Measurements from ENCODE around the gene USP17L21. TPM values are rescaled to one million over a fixed set of nuclear protein-coding genes. Genes with fewer than 3 reads are reported as not detected.
A peak's percentile ranks its signal among the peaks of the same experiment; 100 is the strongest.
"Not testable (repeated sequence)": the region's sequence is repeated elsewhere in the genome, so short reads cannot be mapped to it uniquely, and the experiment has no call there.

USP17L21 gene, protein sequence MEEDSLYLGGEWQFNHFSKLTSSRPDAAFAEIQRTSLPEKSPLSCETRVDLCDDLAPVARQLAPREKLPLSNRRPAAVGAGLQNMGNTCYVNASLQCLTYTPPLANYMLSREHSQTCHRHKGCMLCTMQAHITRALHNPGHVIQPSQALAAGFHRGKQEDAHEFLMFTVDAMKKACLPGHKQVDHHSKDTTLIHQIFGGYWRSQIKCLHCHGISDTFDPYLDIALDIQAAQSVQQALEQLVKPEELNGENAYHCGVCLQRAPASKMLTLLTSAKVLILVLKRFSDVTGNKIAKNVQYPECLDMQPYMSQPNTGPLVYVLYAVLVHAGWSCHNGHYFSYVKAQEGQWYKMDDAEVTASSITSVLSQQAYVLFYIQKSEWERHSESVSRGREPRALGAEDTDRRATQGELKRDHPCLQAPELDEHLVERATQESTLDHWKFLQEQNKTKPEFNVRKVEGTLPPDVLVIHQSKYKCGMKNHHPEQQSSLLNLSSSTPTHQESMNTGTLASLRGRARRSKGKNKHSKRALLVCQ
- total RNA-seq: not detected

DNA sequence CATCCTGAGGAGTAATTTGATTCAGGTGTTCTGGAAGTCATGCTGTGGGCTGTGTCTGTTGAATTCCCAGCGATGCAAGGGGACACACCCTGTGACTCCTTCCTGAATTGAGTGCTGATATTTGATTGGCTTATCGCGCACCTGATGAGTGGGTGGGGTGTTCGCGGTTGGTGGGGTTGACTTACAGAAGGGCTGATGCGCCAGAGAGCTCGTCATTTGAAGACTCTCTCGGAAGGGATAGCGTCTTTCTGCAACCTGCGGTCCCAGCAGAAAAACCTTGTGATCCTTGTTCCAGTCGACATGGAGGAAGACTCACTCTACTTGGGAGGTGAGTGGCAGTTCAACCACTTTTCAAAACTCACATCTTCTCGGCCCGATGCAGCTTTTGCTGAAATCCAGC is at the start of gene USP17L21:
Gene USP17L21, plus strand, starts transcription at position 301 of the 400 bp plus-strand sequence. Its CDS starts 0 bp downstream, at position 301.
- H3K4me3 ChIP-seq; intact Hi-C loops (cut with DNase I); H3K4me1 ChIP-seq; H3K36me3 ChIP-seq; H3K9ac ChIP-seq (ENCODE audit: low read depth in 2 of 2, low read length in 2 of 2); H3K27me3 ChIP-seq; H3K27ac ChIP-seq; DNase-seq; H3K9me3 ChIP-seq: not testable (repeated sequence)

DNA sequence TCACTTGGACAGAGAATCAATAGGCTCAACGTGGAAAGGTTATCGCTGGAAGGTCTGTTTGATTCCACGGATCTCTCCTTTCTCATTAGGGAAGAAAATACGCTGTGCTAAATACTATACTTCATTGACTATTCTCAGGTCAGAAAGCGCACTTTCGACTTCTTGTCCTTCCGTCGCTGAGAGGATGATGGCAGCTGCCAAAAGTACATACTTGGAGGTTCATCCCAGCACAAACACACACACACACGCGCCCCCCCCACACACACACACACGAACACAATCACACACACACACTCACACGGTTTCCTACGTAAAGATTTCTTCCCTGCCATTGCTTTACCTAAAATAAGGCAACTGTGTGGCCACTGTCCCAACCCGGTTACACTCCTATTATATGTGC is 48.0 kb upstream of the USP17L21 start:
- H3K4me3 ChIP-seq; H3K36me3 ChIP-seq; H3K9me3 ChIP-seq; DNase-seq; H3K27ac ChIP-seq; intact Hi-C loops (cut with DNase I); H3K4me1 ChIP-seq; H3K9ac ChIP-seq (ENCODE audit: low read depth in 2 of 2, low read length in 2 of 2); H3K27me3 ChIP-seq: not testable (repeated sequence)

DNA sequence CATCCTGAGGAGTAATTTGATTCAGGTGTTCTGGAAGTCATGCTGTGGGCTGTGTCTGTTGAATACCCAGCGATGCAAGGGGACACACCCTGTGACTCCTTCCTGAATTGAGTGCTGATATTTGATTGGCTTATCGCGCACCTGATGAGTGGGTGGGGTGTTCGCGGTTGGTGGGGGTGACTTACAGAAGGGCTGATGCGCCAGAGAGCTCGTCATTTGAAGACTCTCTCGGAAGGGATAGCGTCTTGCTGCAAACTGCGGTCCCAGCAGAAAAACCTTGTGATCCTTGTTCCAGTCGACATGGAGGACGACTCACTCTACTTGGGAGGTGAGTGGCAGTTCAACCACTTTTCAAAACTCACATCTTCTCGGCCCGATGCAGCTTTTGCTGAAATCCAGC is 47.6 kb upstream of the USP17L21 start, which contains the start of gene USP17L11:
Gene USP17L11, plus strand, starts transcription at position 301 of the 400 bp plus-strand sequence. Its CDS starts 0 bp downstream, at position 301.
- DNase-seq; H3K4me1 ChIP-seq; H3K27me3 ChIP-seq; H3K9ac ChIP-seq (ENCODE audit: low read depth in 2 of 2, low read length in 2 of 2); H3K9me3 ChIP-seq; H3K27ac ChIP-seq; H3K36me3 ChIP-seq; intact Hi-C loops (cut with DNase I); H3K4me3 ChIP-seq: not testable (repeated sequence)

DNA sequence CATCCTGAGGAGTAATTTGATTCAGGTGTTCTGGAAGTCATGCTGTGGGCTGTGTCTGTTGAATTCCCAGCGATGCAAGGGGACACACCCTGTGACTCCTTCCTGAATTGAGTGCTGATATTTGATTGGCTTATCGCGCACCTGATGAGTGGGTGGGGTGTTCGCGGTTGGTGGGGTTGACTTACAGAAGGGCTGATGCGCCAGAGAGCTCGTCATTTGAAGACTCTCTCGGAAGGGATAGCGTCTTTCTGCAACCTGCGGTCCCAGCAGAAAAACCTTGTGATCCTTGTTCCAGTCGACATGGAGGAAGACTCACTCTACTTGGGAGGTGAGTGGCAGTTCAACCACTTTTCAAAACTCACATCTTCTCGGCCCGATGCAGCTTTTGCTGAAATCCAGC is 42.8 kb upstream of the USP17L21 start, which contains the start of gene USP17L12:
Gene USP17L12, plus strand, starts transcription at position 301 of the 400 bp plus-strand sequence. Its CDS starts 0 bp downstream, at position 301.
- H3K27ac ChIP-seq; DNase-seq; H3K4me1 ChIP-seq; H3K9me3 ChIP-seq; H3K27me3 ChIP-seq; intact Hi-C loops (cut with DNase I); H3K9ac ChIP-seq (ENCODE audit: low read depth in 2 of 2, low read length in 2 of 2); H3K4me3 ChIP-seq; H3K36me3 ChIP-seq: not testable (repeated sequence)

DNA sequence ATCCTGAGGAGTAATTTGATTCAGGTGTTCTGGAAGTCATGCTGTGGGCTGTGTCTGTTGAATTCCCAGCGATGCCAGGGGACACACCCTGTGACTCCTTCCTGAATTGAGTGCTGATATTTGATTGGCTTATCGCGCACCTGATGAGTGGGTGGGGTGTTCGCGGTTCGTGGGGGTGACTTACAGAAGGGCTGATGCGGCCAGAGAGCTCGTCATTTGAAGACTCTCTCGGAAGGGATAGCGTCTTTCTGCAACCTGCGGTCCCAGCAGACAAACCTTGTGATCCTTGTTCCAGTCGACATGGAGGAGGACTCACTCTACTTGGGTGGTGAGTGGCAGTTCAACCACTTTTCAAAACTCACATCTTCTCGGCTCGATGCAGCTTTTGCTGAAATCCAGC is 38.1 kb upstream of the USP17L21 start, which contains the start of gene USP17L13:
Gene USP17L13, plus strand, starts transcription at position 301 of the 400 bp plus-strand sequence. Its CDS starts 0 bp downstream, at position 301.
- intact Hi-C loops (cut with DNase I); H3K4me1 ChIP-seq; H3K4me3 ChIP-seq; DNase-seq; H3K9ac ChIP-seq (ENCODE audit: low read depth in 2 of 2, low read length in 2 of 2); H3K27me3 ChIP-seq; H3K27ac ChIP-seq; H3K36me3 ChIP-seq; H3K9me3 ChIP-seq: not testable (repeated sequence)

DNA sequence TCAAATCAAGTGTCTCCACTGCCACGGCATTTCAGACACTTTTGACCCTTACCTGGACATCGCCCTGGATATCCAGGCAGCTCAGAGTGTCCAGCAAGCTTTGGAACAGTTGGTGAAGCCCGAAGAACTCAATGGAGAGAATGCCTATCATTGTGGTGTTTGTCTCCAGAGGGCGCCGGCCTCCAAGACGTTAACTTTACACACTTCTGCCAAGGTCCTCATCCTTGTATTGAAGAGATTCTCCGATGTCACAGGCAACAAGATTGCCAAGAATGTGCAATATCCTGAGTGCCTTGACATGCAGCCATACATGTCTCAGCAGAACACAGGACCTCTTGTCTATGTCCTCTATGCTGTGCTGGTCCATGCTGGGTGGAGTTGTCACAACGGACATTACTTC is 32.4 kb upstream of the USP17L21 start:
- intact Hi-C loops (cut with DNase I); H3K27ac ChIP-seq: not testable (repeated sequence)

DNA sequence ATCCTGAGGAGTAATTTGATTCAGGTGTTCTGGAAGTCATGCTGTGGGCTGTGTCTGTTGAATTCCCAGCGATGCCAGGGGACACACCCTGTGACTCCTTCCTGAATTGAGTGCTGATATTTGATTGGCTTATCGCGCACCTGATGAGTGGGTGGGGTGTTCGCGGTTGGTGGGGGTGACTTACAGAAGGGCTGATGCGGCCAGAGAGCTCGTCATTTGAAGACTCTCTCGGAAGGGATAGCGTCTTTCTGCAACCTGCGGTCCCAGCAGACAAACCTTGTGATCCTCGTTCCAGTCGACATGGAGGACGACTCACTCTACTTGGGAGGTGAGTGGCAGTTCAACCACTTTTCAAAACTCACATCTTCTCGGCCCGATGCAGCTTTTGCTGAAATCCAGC is 28.6 kb upstream of the USP17L21 start, which contains the start of gene USP17L15:
Gene USP17L15, plus strand, starts transcription at position 301 of the 400 bp plus-strand sequence. Its CDS starts 0 bp downstream, at position 301.
- intact Hi-C loops (cut with DNase I); DNase-seq; H3K27me3 ChIP-seq: not testable (repeated sequence)

More for the DNA sequence above, 32.4 kb upstream of the USP17L21 start:
- H3K4me3 ChIP-seq; H3K36me3 ChIP-seq; H3K9me3 ChIP-seq; H3K27me3 ChIP-seq; H3K9ac ChIP-seq (ENCODE audit: low read depth in 2 of 2, low read length in 2 of 2); H3K4me1 ChIP-seq: not testable (repeated sequence)
- DNase-seq: peak; percentile 14

DNA sequence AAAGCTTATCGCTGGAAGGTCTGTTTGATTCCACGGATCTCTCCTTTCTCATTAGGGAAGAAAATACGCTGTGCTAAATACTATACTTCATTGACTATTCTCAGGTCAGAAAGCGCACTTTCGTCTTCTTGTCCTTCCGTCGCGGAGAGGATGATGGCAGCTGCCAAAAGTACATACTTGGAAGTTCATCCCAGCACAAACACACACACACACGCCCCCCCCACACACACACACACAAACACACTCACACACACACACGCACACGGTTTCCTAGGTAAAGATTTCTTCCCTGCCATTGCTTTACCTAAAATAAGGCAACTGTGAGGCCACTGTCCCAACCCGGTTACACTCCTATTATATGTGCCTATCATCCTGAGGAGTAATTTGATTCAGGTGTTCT is 24.2 kb upstream of the USP17L21 start:
- H3K4me1 ChIP-seq; intact Hi-C loops (cut with DNase I); H3K9ac ChIP-seq (ENCODE audit: low read depth in 2 of 2, low read length in 2 of 2); H3K9me3 ChIP-seq; H3K4me3 ChIP-seq; H3K27ac ChIP-seq; H3K36me3 ChIP-seq; H3K27me3 ChIP-seq: not testable (repeated sequence)
- peak; percentile 9 for DNase-seq

More for the DNA sequence above, 28.6 kb upstream of the USP17L21 start, which contains the start of gene USP17L15:
- not testable (repeated sequence) for H3K27ac ChIP-seq; H3K9ac ChIP-seq (ENCODE audit: low read depth in 2 of 2, low read length in 2 of 2); H3K9me3 ChIP-seq; H3K4me1 ChIP-seq; H3K4me3 ChIP-seq; H3K36me3 ChIP-seq

DNA sequence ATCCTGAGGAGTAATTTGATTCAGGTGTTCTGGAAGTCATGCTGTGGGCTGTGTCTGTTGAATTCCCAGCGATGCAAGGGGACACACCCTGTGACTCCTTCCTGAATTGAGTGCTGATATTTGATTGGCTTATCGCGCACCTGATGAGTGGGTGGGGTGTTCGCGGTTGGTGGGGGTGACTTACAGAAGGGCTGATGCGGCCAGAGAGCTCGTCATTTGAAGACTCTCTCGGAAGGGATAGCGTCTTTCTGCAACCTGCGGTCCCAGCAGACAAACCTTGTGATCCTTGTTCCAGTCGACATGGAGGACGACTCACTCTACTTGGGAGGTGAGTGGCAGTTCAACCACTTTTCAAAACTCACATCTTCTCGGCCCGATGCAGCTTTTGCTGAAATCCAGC is 19.1 kb upstream of the USP17L21 start, which contains the start of gene USP17L17:
Gene USP17L17, plus strand, starts transcription at position 301 of the 400 bp plus-strand sequence. Its CDS starts 0 bp downstream, at position 301.
- H3K9ac ChIP-seq (ENCODE audit: low read depth in 2 of 2, low read length in 2 of 2); H3K4me3 ChIP-seq; H3K4me1 ChIP-seq; DNase-seq; H3K27me3 ChIP-seq; H3K9me3 ChIP-seq; H3K36me3 ChIP-seq; intact Hi-C loops (cut with DNase I); H3K27ac ChIP-seq: not testable (repeated sequence)

DNA sequence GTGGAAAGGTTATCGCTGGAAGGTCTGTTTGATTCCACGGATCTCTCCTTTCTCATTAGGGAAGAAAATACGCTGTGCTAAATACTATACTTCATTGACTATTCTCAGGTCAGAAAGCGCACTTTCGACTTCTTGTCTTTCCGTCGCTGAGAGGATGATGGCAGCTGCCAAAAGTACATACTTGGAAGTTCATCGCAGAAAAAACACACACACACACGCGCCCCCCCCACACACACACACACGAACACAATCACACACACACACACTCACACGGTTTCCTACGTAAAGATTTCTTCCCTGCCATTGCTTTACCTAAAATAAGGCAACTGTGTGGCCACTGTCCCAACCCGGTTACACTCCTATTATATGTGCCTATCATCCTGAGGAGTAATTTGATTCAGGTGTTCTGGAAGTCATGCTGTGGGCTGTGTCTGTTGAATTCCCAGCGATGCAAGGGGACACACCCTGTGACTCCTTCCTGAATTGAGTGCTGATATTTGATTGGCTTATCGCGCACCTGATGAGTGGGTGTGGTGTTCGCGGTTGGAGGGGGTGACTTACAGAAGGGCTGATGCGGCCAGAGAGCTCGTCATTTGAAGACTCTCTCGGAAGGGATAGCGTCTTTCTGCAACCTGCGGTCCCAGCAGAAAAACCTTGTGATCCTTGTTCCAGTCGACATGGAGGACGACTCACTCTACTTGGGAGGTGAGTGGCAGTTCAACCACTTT is 14.6 kb upstream of the USP17L21 start, which contains the start of gene USP17L18:
Gene USP17L18, plus strand, starts transcription at position 678 of the 728 bp plus-strand sequence. Its CDS starts 0 bp downstream, at position 678.
- H3K27ac ChIP-seq; H3K4me1 ChIP-seq; H3K27me3 ChIP-seq; H3K4me3 ChIP-seq; H3K9ac ChIP-seq (ENCODE audit: low read depth in 2 of 2, low read length in 2 of 2); H3K36me3 ChIP-seq; intact Hi-C loops (cut with DNase I); H3K9me3 ChIP-seq: not testable (repeated sequence)
- DNase-seq: peak; percentile 17

DNA sequence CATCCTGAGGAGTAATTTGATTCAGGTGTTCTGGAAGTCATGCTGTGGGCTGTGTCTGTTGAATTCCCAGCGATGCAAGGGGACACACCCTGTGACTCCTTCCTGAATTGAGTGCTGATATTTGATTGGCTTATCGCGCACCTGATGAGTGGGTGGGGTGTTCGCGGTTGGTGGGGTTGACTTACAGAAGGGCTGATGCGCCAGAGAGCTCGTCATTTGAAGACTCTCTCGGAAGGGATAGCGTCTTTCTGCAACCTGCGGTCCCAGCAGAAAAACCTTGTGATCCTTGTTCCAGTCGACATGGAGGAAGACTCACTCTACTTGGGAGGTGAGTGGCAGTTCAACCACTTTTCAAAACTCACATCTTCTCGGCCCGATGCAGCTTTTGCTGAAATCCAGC is 9.6 kb upstream of the USP17L21 start, which contains the start of gene USP17L19:
Gene USP17L19, plus strand, starts transcription at position 301 of the 400 bp plus-strand sequence. Its CDS starts 0 bp downstream, at position 301.
- H3K36me3 ChIP-seq; H3K9me3 ChIP-seq; DNase-seq; H3K27ac ChIP-seq; intact Hi-C loops (cut with DNase I); H3K4me1 ChIP-seq; H3K9ac ChIP-seq (ENCODE audit: low read depth in 2 of 2, low read length in 2 of 2); H3K27me3 ChIP-seq; H3K4me3 ChIP-seq: not testable (repeated sequence)

DNA sequence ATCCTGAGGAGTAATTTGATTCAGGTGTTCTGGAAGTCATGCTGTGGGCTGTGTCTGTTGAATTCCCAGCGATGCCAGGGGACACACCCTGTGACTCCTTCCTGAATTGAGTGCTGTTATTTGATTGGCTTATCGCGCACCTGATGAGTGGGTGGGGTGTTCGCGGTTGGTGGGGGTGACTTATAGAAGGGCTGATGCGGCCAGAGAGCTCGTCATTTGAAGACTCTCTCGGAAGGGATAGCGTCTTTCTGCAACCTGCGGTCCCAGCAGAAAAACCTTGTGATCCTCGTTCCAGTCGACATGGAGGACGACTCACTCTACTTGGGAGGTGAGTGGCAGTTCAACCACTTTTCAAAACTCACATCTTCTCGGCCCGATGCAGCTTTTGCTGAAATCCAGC is 4.8 kb upstream of the USP17L21 start, which contains the start of gene USP17L20:
Gene USP17L20, plus strand, starts transcription at position 301 of the 400 bp plus-strand sequence. Its CDS starts 0 bp downstream, at position 301.
- H3K4me1 ChIP-seq; H3K4me3 ChIP-seq; DNase-seq; H3K9me3 ChIP-seq; H3K27ac ChIP-seq; H3K27me3 ChIP-seq; H3K36me3 ChIP-seq; H3K9ac ChIP-seq (ENCODE audit: low read depth in 2 of 2, low read length in 2 of 2); intact Hi-C loops (cut with DNase I): not testable (repeated sequence)
